ENCODE results near the gene OTOGL. TPM values are rescaled to one million over a fixed set of nuclear protein-coding genes. Genes with fewer than 3 reads are reported as not detected.
"Not testable (repeated sequence)": the region's sequence is repeated elsewhere in the genome, so short reads cannot be mapped to it uniquely, and the experiment has no call there.

OTOGL gene
- total RNA-seq, 2 donors from 2014 or later: 8.4 to 9.2 TPM

DNA sequence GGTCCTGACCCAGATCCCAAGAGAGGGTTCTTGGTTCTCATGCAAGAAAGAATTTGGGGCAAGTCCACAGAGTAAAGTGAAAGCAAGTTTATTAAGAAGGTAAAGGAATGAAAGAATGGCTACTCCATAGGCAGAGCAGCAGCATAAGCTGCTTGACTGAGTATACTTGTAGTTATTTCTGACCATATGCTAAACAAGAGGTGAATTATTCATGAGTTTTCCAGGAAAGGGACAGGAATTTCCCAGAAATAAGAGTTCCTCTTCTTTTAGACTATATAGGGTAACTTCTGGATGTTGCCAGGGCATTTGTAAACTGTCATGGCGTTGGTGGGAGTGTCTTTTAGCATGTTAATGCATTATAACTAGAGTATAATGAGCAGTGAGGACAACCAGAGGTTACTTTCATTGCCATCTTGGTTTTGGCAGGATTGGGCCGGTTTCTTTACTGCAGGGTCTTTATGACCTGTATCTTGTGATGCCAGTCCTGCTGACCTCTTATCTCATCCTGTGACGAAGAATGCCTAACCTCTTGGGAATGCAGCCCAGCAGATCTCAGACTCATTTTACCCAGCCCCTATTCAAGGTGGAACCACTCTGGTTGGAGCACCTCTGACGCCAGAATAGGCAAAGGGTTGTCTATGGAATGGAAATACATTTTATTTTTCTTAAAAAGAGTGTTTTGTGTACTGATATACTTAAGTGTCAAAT, 113.8 kb downstream of the OTOGL start:
- intact Hi-C loops (cut with DNase I): no loop called here
- ATAC-seq: no peak
- DNase-seq: no peak

DNA sequence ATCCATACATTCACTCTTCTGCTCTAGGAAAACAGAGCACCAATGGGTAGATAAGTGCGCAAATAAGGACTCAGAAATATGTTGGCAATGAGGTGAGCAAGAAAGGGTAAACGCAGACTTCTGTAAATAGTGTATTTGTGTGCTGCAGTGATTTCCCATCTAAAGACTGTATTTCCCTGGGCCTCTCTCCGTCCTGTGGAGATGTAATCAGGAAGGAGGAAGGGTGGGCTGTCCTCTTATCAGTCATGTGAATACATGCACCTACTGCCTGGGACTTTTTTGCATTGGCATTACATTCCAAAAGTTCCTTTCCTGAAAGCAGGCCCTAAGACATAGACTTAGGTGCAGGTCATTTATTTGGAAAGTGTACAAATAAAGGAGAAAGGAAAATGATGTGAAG, 114.5 kb downstream of the OTOGL start:
- ATAC-seq: no peak
- no peak for DNase-seq
- intact Hi-C loops (cut with DNase I): no loop called here

DNA sequence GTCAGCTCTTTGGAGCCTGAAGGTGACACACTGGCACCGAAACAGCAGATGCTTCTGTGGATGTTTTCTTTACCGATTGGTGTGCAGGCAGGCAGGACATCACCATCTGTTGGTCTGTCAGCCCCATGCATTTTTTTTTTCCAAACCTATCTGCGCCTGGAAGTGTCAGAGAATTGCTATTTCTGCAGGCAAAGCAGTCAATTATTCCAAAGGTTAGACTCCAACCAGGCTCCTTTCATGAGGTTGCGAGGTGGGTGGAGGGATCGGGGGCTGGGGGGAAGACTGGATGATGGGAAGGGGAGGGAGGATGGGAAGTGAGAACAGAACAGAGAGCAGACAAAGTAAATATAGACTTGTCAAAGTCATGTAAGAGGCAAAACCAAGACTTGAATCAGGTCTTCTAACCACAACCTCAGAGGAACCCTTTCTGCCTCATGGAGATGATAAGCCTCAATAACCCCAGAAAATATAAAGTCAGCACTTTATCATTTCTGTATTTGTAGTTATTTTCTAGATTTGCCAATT, 117.7 kb downstream of the OTOGL start:
- DNase-seq (peak; percentile 28), ATAC-seq (peak; percentile 61 to 89)
- intact Hi-C loops (cut with DNase I): no loop called here

DNA sequence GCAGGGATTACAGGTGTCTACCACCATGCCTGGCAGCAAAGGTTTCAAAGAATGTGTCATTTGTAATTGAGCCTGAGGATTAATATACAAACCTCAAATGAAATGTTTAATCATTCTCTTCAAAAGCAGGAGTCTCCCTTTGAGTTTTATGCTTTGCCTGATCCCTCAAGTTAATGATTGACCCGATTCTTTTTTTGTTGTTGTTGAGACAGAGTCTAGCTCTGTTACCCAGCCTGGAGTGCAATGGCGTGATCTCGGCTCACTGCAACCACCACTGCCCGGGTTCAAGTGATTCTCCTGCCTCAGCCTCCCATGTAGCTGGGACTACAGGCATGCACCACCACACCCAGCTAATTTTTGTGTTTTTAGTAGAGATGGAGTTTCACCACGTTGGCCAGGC, 119.6 kb downstream of the OTOGL start:
- intact Hi-C loops (cut with DNase I); DNase-seq; ATAC-seq: not testable (repeated sequence)

DNA sequence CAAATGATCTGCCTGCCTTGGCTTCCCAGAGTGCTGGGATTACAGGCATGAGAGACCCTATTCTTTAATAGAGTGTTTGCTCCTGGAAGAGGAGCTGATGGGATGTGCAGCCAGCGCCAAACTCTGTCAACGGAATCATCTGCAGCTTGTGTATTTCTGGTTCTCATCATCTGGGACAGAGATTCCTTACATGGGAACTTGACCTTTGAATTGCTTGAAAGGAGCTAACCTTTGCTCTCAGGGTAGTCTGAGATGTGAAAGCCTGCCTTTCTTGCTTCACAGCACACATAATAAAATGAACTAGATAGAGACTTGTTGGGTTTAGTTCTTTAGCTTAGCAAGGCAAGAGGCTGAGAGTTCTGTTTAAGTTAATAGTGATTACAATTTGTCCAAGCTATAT, 120.0 kb downstream of the OTOGL start:
- intact Hi-C loops (cut with DNase I): no loop called here
- DNase-seq (no peak), ATAC-seq (peak; percentile 42 to 64)

DNA sequence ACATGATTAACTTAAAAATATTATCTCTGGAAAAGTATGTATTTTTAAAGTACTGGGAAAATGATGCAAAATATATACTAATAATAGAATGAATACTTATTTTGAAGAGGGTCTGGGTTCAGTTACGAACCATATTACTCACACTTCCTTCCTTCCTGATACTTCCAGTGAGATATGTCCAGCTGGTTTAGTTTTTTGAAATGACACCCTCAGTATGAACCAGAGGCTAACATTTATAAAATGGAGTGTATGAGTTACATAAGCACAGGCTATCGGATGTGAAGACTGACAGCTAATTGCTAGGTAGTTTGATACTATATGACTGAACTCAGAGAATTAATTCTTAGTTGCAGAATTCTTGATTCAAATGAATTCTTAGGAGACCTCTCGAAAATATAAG, 122.9 kb downstream of the OTOGL start:
- ATAC-seq (no peak), DNase-seq (no peak)
- intact Hi-C loops (cut with DNase I): no loop called here

DNA sequence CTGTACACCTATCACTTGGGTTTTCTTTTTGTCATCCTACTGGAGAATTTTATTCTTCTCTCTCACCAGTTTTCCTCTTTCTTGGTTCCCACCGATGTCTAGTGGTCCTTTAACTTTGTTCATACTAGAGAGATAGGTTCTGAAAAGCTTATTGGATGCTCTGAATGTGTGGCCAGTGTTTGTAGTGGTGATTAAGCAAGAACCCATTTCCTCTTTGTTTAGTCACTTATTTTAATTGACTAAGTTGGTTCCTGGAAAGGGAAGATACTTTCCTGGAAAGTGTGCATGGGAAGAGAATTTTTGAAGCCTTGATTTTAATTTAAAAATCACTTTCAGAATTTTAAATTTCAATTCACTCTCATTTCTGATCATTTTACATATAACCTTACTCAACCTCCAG, 127.2 kb downstream of the OTOGL start:
- ATAC-seq: no peak
- intact Hi-C loops (cut with DNase I): no loop called here

DNA sequence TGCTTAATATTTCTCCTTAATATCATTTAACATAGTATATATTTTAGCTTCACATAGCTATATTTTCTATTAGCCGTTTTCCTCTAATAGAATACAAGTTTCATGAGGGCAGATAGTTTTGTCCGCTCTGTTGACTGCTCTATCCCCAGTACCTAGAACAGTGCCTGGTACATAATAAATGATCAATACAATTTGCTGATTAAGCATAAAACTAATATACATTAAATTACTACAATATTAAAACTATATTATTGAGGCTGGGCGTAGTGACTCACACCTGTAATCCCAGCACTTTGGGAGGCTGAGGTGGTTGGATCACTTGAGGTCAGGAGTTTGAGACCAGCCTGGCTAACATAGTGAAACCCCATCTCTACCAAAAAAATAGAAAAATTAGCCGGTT, 128.6 kb downstream of the OTOGL start:
- ATAC-seq; DNase-seq; intact Hi-C loops (cut with DNase I): not testable (repeated sequence)

More for the DNA sequence above, 127.2 kb downstream of the OTOGL start:
- DNase-seq: no peak

DNA sequence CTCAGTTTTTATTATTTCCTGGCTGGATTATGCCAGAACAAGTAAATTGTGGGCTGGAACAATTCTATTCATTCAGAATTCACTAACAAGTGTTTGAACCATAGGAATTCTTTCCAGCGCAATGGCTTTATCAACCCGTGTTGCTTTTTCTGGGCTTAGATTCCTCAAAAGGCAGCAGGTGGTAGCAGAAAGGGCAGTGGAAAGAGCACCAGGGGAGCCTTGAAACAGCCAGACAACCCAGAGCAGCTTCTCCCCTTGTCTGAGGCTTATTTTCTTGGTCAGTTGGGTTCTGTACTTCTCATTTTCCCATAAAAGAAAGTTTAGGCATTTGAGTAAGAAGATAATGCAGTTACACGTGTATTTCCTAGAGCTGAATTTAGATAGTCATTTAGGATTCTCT, 130.7 kb downstream of the OTOGL start:
- intact Hi-C loops (cut with DNase I): no loop called here
- DNase-seq (peak; percentile 30), ATAC-seq (peak in 1 of 2 donors; percentile 43)

DNA sequence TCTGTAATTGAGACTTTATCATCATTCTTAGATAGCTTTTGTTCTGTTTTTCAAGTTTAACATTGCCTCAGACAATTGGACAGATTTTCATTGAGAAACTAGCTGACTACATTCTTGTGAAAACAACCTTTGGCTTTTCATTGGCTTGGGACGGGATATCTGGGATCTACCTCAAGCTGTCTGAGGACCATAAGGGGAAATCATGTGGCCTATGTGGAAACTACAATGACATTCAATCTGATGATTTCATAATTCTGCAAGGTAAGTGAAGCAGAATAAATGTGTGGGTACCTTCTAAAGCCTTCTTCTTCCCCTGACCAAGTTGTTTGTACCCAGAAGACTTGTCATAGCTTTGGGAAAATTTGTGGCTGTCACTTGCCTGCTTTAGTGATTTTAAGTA, 133.5 kb downstream of the OTOGL start:
- no peak for ATAC-seq
- DNase-seq: no peak
- intact Hi-C loops (cut with DNase I): no loop called here

DNA sequence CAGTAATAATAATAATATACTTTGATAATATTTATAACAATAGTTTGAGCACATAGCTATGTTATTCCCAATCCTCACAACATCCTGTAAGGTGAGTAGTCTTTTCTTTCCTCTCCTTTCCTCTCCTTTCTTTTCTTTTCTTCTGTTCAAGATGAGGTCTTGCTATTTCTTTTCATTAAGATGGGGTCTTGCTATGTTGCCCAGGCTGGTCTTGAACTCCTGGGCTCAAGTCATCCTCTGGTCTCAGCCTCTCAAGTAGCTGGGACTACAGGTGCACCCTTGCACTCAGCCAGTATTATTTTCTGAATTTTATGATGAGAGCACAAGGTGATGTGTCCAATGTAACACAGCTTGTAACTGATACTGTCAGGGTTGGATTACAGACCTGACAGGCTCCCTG, 134.6 kb downstream of the OTOGL start:
- intact Hi-C loops (cut with DNase I): no loop called here
- no peak for DNase-seq
- ATAC-seq: no peak

DNA sequence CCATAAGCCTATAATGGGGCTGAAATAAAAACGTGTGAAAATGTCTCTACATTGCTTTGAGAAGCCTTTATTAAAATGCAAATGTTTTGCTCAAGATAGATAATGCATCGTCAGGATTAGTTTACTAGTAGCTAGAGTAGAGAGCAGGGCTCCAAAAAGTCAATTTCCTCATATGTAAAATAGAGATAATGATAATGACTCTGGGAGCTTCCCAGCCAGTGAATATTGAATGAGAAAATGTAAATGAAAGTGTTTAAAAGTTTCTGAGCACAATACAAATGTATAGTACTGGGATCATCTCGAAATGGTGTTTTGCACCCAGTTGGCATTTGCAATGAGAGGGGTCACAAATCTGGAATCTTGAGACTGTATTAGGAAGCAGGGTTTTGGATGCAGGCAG, 135.3 kb downstream of the OTOGL start:
- no peak for ATAC-seq

DNA sequence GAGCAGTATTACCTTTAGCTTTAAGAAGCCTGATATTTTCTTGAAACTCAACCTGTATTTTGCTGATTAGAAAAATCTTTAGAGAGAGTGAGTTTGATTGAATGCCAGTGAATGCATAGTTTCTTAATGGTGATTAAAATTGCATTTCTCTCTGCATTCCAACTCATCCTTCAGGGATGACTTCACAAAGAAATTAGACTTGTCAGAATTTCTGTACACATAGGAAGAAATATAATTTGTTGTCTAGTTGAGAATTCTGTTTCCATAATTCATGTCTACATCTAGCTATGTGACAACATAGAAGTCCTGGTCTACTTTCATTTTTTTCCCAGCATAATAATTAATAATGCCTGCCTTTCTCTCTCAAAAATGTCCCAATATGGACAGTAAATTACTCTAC, 136.6 kb downstream of the OTOGL start:
- no peak for DNase-seq
- intact Hi-C loops (cut with DNase I): no loop called here
- no peak for ATAC-seq

More for the DNA sequence above, 135.3 kb downstream of the OTOGL start:
- no peak for DNase-seq
- intact Hi-C loops (cut with DNase I): no loop called here

DNA sequence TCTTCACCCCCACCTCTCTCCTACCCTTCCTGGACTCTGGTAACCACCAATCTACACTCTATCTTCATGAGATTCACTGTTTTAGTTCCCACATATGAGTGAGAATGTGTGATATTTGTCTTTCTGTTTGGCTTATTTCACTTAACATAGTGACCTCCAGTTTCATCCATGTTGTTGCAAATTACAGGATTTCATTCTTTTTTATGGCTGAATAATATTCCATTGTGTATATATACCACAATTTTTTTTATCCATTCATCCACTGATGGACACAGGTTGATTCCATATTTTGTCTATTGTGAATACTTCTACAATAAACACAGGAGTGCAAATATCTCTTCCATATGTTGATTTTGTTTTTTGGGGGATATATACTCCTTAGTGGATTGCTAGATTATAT, 140.5 kb downstream of the OTOGL start:
- DNase-seq (no peak), ATAC-seq (no peak)
- intact Hi-C loops (cut with DNase I): no loop called here

DNA sequence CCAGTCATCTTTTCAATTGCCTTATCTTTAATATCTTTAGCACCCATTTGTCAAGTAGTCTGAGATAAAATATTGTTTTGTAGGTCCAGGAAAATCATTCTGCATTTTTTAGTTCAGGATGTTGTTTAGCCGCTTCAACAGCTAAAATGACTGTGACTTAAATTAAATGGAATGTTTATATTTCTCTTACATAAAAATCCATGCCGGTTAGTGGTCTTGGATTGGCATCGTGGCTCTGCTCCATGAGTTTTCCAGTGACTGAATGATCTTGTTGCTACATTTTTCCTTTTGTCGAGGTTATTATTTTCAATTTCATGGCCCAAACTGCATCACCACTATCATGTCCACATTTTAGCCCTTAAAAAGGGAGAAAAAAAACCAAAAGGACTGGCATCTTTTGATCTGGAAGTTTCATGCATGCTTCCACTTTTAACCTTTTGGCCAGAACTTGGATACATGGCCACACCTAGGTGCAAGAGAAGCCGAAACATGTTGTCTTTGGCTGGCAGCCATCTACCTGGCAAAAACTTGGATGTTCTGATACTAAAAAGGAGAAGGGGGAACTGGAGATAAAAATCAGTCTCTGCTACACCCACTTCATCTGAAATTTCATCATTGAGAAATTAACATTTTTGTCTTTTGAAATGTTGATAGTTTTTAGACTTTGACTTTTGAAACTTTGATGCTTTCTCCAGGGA, 142.4 kb downstream of the OTOGL start:
- no peak for DNase-seq
- intact Hi-C loops (cut with DNase I): no loop called here
- ATAC-seq: no peak

DNA sequence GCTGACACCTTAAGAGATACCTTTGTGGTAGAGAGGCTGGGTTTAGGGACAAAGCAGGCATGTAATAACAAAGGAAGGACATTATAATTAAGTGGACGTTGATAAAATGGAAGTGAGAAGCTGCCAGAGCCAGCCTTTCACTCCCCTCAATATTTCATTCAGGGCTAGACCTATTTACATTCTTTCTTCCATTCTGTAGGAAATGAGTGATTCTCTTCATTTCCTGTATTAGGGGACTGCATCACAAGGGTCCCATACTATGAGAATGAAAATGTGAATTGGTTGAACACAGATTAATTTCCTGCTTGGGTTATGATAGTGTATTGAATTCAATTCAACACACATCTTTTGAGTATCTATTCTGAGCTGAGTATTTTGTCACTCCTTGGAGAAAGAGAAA, 143.0 kb downstream of the OTOGL start:
- DNase-seq (no peak), ATAC-seq (no peak)
- intact Hi-C loops (cut with DNase I): no loop called here

DNA sequence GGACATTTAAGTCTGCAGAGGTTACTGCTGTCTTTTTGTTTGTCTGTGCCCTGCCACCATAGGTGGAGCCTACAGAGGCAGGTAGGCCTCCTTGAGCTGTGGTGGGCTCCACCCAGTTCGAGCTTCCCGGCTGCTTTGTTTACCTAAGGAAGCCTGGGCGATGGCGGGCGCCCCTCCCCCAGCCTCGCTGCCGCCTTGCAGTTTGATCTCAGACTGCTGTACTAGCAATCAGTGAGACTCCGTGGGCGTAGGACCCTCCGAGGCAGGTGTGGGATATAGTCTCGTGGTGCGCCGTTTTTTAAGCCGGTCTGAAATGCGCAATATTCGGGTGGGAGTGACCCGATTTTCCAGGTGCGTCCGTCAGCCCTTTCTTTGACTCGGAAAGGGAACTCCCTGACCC, 150.2 kb downstream of the OTOGL start:
- ATAC-seq; DNase-seq; intact Hi-C loops (cut with DNase I): not testable (repeated sequence)

DNA sequence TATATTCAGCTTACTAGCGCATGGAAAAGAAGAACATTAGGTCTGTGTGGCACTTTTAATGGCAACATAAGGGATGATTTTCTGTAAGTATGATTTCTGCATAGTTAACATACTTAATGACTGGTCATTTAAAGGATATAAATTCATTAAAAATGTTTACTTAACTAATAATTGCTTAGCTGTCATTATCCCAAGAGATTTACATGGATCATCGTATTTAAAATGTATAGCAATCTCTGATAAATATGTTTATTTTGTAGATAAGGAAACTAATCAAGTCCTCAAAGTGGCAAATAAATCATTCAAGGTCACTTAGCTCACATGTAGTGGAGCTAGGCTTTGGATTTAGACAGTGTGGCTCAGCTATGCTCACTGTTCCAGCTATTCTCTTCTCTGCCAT, 158.6 kb downstream of the OTOGL start:
- intact Hi-C loops (cut with DNase I): no loop called here
- ATAC-seq (no peak), DNase-seq (no peak)

DNA sequence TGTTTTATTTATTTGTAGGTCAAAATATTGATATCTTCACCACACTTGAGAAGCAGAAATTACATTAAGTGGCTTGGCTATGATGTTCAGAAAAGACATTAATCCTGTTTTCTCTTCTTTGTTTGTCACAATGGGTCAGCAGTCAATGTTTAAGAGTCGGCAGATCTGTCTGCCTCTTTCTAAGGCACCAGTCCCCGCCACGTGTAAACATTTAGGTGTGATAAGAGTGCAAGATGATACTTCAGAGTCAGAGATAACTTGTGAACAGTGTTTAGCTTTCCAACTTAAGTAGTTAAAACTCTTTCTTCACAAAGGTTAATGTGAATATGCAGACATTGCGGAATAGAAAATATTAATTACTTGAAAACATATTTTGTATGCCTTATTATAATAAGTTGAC, 160.9 kb downstream of the OTOGL start:
- DNase-seq: no peak
- intact Hi-C loops (cut with DNase I): no loop called here
- no peak for ATAC-seq

DNA sequence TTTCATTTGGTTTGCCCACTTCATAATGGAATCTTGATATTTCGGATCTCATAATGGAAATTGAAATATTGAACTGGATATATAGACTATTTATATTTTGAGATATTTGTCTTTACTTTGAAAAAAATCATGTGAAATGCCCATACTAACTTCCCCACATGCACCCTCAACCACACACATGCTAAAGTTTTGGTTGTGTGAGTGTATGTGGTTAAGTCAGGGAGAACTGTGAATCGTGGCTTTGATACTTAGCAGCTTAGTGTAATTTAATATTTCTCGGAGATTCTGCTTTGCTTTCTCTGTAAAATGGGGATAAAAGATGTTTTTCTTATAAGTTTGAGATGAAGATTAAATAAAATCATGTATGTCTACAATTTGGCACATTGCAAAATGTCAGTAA, 162.1 kb downstream of the OTOGL start:
- intact Hi-C loops (cut with DNase I): no loop called here
- no peak for ATAC-seq

DNA sequence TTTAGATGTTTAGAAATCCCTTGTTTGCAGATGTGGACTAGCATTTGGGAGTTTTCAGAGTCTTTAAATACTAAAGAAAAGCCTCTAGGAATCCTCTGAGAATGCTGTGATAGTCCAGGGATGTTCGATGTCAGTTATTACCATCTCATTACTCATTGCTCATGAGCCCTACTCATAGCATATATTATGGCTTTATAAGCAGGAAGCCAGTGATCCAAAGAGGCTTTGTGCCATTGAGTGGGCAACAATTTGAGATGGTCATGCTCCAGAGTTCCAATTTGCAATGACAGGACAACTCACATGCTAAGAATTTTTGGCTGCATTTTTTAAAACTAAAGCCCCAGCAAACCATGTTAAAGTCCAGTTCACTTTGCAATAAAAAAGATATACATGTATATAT, 163.0 kb downstream of the OTOGL start:
- intact Hi-C loops (cut with DNase I): no loop called here
- no peak for DNase-seq
- ATAC-seq: no peak

More for the DNA sequence above, 162.1 kb downstream of the OTOGL start:
- DNase-seq: no peak

Data from left cardiac atrium (tissue), 4 donors.